A549 treated with Mapracorat at 1 μM for 4 hours (cell line): ENCODE measurements around the gene PP2D1. TPM values are rescaled to one million over a fixed set of nuclear protein-coding genes. Genes with fewer than 3 reads are reported as not detected.

Experiments used
- total RNA-seq: library from RNA; stranded (reverse); fragments of 200-300 nt; extraction: Qiagen RNA extraction; gene quantifications from 5 replicates; pipeline ENCODE4 v1.2.3, GENCODE V29; 2022

Gene PP2D1
- total RNA-seq = not detected in 5 replicates

GRCh38 chr3:20012164-20012563 is at the start of gene PP2D1:
TSS of gene PP2D1 (minus strand) at chr3:20012264. CDS start at chr3:20012072, 192 bp downstream.

GRCh38 chr3:20039765-20040547 is 27.9 kb upstream of the PP2D1 start, which contains the start of gene KAT2B:
TSS of gene KAT2B (plus strand) at chr3:20040446. CDS start at chr3:20040478, 32 bp downstream.

DNA sequence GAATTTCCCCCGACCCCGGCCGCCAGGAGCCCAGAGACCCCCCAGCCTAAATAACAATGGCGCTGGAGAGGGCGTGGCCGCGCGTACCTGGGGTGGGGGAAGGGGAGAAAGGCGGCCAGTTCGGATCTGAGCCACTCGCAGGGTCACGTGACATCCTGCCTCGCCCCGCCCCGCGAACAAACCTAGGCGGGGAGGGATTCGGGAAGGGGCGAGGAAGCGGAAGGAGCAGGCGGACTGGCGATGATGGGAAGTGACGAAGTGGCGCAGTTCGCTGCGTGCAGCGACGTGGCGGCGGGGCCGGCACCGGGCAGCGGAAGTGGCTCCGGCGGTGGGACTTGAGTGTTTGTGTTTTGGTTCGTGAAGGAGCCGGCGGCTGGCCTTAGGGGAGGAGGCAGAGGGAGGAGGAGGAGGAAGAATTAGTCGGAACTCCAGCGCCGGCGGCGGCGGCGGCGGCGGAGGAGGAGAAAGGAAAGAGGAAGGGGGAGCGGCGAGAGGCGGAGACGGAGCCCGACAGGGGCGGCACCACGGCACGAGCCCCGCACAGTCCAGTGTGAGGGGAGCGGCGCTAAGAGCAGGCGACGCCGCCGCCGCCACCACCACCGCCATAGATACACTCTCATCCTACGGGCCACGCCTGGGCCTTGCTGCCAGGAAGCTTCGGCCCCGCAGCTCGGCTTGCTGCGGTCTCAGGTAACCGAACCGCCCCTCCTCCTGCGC is 65.1 kb downstream of the PP2D1 start, which contains the start of gene RAB5A:
RAB5A (plus strand) TSS at position 266 of the 717 bp plus-strand sequence. CDS start 3,802 bp downstream, outside the sequence.

Other genes with a start within 250 kb of the PP2D1 start
- gene EFHB, start 78.0 kb downstream of the PP2D1 start, total RNA-seq = 0.78 to 2.0 TPM (median 1.0 TPM) in 5 replicates
- gene RAB5A, start 65.2 kb downstream of the PP2D1 start, total RNA-seq = 38.3 to 70.4 TPM (median 50.1 TPM) in 5 replicates
- gene KAT2B, start 28.2 kb upstream of the PP2D1 start, total RNA-seq = 5.4 to 9.0 TPM (median 5.7 TPM) in 5 replicates
- 12.3 to 17.3 TPM (median 14.3 TPM) in 5 replicates for gene SGO1, start 173.9 kb upstream of the PP2D1 start, total RNA-seq